GM21526 (cell line): ENCODE results near the gene PLA2G2F.

Source experiments
- ATAC-seq: cut with Tn5 transposase; IDR thresholded peaks from one replicate; pipeline ENCODE4 v1.9.1; 2021; ENCODE audit warnings: moderate library complexity; ENCODE audit not compliant: unreplicated experiment, low FRiP score

Gene PLA2G2F

DNA sequence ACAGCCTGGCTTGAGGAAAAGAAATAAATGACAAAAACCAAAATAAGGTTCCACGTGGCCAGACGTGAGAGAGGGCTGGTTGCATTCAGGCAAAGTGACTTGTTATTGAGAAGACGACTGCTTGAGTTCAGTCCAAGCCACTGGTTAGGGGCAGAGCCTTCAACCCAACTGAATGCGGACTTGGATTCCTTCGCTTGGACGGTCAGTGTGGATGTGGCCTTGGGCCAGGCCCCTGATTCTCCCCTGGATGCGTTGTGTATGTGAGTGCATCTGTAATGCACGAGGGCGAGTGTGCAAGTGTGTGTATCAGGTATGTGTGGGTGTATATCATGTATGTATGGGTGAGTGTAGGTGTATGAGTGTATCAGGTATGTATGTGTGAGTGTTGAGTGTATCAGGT is 1.9 kb downstream of the PLA2G2F start:
- ATAC-seq, result no peak

DNA sequence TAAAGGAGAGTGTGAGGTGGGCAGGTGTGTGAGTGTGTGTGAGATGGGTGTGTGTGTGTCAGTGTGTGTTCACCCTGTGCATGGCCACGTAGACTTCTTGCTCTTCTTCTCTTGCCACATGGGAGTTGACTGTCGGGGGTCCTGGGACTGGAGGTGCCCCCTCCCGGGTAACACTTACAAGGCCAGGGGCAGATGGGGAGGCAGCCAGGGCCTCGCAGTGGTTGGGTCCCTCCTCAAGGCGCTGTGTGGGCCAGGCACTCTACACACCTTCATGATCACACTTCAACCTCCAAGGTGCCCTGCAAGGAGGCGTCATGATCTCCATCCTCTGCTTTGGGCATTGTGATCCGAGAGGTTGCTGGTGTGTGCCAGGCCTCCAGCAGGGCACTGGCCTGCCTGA is 2.3 kb downstream of the PLA2G2F start:
- no peak for ATAC-seq

DNA sequence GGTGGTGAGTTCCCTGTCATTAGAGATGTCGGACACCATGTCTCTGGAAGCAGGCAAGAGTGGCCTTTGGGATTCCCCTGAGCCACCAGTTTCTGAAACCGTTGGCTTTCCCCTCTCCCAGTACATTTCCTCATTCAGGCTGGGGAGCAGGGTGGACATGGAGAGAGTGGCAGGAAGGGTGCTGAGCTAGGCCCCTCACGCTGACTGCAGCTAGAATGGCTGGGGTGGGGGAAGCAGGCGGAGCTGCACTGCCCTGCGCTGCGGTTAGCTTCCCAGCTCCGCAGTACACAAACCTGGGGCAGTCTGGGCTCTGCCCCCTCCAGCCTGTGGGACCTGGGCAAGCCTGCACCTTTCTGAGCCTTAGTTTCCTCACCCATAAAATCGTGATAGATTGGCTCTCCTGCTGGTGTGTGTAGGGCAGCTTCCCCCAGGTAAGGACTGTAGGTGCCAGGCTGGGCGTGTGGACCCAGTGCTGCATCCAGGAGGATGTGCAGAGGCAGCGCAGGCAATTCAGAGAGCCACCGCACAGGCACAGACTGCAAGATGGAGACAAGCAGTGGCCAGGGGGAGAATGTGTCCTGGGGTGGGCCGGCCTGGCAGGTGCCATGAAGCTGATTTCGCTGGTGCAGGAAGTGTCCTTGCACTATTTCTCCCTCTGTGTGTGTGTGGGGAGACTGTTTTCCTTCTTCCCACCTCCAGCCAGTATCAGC is 3.0 kb downstream of the PLA2G2F start:
- ATAC-seq, result no peak

DNA sequence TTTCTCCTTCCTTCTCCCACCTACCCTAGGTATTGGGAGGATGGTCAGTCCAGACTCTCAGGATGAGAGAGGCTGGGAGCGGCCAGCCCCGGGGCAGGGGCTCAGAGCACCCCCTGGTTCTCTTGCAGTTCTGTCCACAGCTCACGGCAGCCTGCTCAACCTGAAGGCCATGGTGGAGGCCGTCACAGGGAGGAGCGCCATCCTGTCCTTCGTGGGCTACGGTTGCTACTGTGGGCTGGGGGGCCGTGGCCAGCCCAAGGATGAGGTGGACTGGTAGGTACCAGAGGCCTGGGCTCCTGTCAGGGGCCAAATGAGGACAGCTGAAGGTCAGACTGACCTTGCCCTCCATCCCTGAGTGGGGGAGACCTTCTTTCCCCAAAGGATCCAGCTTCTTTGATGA is 4.2 kb downstream of the PLA2G2F start:
- no peak for ATAC-seq

- ATAC-seq, result no peak
Observed at GRCh38 chr1:20143734-20144565, 4.8 kb downstream of the PLA2G2F start.

DNA sequence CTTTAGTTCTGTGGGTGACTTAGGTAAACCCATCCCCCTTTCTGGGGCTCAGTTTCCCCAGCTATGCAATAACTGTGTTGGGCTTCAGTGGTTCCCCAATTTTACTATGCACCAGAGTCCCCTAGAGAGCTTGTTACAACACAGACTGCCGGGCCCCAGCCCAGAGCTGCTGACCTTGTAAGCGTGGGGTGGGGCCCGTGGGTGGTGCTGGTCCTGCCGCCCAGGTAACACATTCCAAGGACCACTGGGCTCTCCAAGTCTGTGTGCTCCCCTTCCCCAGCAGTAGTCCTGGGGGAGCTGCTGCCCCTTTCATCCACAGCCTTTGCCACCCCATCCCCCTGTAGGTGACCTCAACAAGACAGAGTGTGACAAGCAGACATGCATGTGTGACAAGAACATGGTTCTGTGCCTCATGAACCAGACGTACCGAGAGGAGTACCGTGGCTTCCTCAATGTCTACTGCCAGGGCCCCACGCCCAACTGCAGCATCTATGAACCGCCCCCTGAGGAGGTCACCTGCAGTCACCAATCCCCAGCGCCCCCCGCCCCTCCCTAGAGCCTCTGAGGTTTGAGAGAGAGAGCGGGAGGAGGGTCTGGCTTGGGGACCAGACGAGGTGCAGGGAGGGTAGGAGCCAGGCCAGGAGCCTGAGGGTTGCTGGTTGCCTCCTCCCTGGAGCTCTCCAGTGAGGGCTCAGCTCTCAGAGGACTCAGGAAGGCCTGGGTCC is 8.9 kb downstream of the PLA2G2F start:
- no peak for ATAC-seq

- ATAC-seq, result no peak
Observed at GRCh38 chr1:20148571-20149500, 9.7 kb downstream of the PLA2G2F start.

GRCh38 chr1:20149601-20150325 is 10.6 kb downstream of the PLA2G2F start:
- no peak for ATAC-seq

GRCh38 chr1:20150326-20150705 is 11.2 kb downstream of the PLA2G2F start:
- ATAC-seq, result no peak

DNA sequence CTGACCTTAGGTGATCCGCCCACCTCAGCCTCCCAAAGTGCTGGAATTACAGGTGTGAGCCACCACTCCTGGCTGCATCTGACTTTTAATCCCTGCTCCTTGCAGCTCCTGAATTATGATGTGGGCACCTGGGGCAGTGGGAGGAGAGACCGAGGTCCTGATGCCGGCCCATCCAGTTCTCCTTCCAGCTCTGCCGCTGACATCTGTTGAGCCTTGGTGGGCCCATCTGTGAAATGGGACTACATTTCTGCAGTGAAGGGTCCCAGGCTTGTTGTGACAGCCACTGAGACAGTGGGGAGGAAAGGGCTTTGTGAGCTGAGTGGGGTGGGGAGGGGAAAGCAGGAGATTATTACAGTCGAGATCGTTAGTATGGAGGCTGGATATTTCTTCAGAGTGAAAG is 11.8 kb downstream of the PLA2G2F start:
- no peak for ATAC-seq

GRCh38 chr1:20151906-20152598 is 12.9 kb downstream of the PLA2G2F start:
- ATAC-seq, result peak; percentile 82

GRCh38 chr1:20152599-20152930 is 13.4 kb downstream of the PLA2G2F start:
- no peak for ATAC-seq

GRCh38 chr1:20153000-20153418 is 13.9 kb downstream of the PLA2G2F start:
- no peak for ATAC-seq

- no peak for ATAC-seq
Observed at GRCh38 chr1:20154301-20154831, 15.2 kb downstream of the PLA2G2F start.

DNA sequence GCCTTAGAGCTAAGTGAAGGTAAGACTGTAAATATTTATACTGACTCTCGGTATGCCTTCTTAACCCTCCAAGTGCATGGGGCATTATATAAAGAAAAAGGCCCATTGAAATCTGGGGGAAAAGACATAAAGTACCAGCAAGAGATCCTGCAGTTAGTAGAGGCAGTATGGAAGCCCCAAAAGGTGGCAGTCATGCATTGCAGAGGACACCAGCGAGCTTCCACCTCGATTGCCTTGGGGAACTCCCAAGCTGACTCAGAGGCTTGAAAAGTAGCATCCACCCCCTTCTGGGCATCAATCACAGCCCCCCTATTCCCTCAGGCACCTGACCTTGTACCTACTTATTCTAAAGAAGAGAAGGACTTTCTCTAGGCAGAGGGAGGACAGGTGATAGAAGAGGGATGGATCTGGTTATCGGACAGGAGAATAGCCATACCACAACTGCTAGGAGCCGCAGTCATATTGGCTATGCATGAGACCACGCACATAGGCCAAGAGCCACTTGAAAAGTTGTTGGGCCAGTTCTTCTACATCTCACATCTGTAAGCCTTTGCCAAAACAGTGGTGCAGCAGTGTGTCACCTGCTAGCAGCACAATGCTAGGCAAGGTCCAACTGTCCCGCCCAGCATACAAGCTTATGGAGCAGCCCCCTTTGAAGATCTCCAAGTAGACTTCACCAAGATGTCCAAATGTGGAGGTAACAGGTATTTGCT is 19.4 kb downstream of the PLA2G2F start:
- no peak for ATAC-seq

DNA sequence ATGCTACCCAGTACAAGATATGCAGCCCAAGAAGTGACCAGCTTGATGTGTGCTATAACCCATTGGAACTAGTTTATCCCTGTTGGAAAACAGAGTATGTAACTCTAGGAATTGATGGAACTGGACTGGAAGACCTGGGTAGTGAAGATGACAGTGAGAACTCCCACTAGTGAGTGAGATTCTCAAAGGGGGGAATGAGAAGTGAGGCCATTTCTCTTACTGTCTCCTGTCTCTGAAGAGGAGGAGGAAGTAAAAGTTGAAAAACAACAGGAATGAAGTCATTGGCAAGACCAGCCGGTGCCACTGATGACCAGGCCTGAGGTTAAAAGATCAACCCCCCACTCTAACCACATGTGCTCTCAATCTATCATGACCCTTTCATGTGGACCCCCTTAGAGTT is 20.9 kb downstream of the PLA2G2F start:
- no peak for ATAC-seq

DNA sequence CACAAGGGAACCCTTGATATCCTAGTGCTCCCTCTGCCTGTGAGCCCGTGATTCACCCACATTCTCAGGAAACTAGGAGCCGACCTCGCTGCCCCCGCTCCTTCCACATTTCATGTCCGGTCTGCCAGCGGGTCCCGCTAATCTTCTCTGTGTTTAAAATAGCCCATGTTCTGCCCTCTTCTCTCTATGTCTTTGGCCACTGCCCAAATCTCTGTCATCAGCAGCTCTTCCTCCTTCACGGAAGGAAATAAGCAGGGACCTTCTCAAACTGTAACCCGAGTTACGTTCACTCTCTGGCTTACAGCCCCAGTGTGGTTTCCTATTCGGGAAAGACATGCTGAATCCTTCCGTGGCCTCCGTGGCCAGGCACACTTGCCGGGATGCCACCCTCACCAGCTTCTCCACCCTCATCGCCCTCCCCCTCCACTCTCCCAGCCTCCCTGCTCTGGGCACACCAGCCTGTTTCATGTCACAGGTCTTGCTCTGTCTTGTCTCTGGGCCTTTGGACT is 25.6 kb downstream of the PLA2G2F start:
- no peak for ATAC-seq

GRCh38 chr1:20165522-20165951 is 26.4 kb downstream of the PLA2G2F start:
- no peak for ATAC-seq
